ENCODE data around the gene PIP5K1B.
"Not testable (repeated sequence)": the region's sequence is repeated elsewhere in the genome, so short reads cannot be mapped to it uniquely, and the experiment has no call there.

The PIP5K1B gene

GRCh38 chr9:69029535-69029934 lies 324.5 kb downstream of the PIP5K1B start:
- DNase-seq (ENCODE audit: low read depth): no peak

- no peak for DNase-seq (ENCODE audit: low read depth)
Observed at GRCh38 chr9:69030851-69031645, 326.0 kb downstream of the PIP5K1B start.

- no peak for DNase-seq (ENCODE audit: low read depth)
Observed at GRCh38 chr9:69034071-69034470, 329.0 kb downstream of the PIP5K1B start.

GRCh38 chr9:69035438-69036308 lies 330.6 kb downstream of the PIP5K1B start, which contains the start of gene FXN:
FXN (plus strand) TSS chr9:69035752; CDS start chr9:69035783, 31 bp downstream.
- no peak for DNase-seq (ENCODE audit: low read depth)

GRCh38 chr9:69036309-69036708 lies 331.3 kb downstream of the PIP5K1B start:
- DNase-seq (ENCODE audit: low read depth): no peak

- DNase-seq (ENCODE audit: low read depth): no peak
Observed at GRCh38 chr9:69036799-69037198, 331.8 kb downstream of the PIP5K1B start.

GRCh38 chr9:69040646-69041045 lies 335.6 kb downstream of the PIP5K1B start:
- no peak for DNase-seq (ENCODE audit: low read depth)

- no peak for DNase-seq (ENCODE audit: low read depth)
Observed at GRCh38 chr9:69044240-69045219, 339.5 kb downstream of the PIP5K1B start.

- DNase-seq (ENCODE audit: low read depth): no peak
Observed at GRCh38 chr9:69045821-69046220, 340.8 kb downstream of the PIP5K1B start.

GRCh38 chr9:69046723-69047122 lies 341.7 kb downstream of the PIP5K1B start:
- DNase-seq (ENCODE audit: low read depth): no peak

- no peak for DNase-seq (ENCODE audit: low read depth)
Observed at GRCh38 chr9:69047371-69047770, 342.3 kb downstream of the PIP5K1B start.

- no peak for DNase-seq (ENCODE audit: low read depth)
Observed at GRCh38 chr9:69049094-69049493, 344.1 kb downstream of the PIP5K1B start.

GRCh38 chr9:69050936-69051335 lies 345.9 kb downstream of the PIP5K1B start:
- not testable (repeated sequence) for DNase-seq (ENCODE audit: low read depth)

- no peak for DNase-seq (ENCODE audit: low read depth)
Observed at GRCh38 chr9:69054989-69055388, 349.9 kb downstream of the PIP5K1B start.

- DNase-seq (ENCODE audit: low read depth): no peak
Observed at GRCh38 chr9:69056191-69056815, 351.3 kb downstream of the PIP5K1B start.

- no peak for DNase-seq (ENCODE audit: low read depth)
Observed at GRCh38 chr9:69058101-69058500, 353.1 kb downstream of the PIP5K1B start.

Measured in GM04503 (cell line).